ENCODE data around the gene DRC1.

Gene DRC1

DNA sequence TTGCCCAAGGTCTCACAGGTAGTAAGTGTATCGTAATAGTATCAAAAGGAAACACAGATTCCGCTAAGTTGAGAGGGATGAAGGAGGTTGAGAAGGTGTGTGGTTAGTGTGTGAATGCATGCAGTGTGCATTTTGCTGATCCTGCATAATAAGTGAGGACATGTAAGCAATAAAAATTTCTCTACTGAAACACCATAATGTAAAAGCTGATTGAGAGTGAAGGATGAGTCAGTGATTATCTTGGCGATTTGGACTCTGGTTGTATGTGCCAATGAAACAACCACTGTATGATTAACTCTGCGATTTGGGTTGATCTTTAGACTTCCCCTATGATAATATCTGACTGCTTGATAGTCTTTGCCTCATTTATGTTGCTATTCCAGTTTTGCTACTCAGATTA lies 38.4 kb upstream of the DRC1 start:
- H3K27ac ChIP-seq (replicated peaks) = no peak overlapping the region
- TF ChIP-seq, protein P1, sequence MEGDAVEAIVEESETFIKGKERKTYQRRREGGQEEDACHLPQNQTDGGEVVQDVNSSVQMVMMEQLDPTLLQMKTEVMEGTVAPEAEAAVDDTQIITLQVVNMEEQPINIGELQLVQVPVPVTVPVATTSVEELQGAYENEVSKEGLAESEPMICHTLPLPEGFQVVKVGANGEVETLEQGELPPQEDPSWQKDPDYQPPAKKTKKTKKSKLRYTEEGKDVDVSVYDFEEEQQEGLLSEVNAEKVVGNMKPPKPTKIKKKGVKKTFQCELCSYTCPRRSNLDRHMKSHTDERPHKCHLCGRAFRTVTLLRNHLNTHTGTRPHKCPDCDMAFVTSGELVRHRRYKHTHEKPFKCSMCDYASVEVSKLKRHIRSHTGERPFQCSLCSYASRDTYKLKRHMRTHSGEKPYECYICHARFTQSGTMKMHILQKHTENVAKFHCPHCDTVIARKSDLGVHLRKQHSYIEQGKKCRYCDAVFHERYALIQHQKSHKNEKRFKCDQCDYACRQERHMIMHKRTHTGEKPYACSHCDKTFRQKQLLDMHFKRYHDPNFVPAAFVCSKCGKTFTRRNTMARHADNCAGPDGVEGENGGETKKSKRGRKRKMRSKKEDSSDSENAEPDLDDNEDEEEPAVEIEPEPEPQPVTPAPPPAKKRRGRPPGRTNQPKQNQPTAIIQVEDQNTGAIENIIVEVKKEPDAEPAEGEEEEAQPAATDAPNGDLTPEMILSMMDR (IDR thresholded peaks at IDR 0.05; ENCODE audit: insufficient read depth, low read length) = no peak
- no peak for TF ChIP-seq GABPA (IDR thresholded peaks at IDR 0.05; ENCODE audit: low read depth)
- TF ChIP-seq, protein P2, sequence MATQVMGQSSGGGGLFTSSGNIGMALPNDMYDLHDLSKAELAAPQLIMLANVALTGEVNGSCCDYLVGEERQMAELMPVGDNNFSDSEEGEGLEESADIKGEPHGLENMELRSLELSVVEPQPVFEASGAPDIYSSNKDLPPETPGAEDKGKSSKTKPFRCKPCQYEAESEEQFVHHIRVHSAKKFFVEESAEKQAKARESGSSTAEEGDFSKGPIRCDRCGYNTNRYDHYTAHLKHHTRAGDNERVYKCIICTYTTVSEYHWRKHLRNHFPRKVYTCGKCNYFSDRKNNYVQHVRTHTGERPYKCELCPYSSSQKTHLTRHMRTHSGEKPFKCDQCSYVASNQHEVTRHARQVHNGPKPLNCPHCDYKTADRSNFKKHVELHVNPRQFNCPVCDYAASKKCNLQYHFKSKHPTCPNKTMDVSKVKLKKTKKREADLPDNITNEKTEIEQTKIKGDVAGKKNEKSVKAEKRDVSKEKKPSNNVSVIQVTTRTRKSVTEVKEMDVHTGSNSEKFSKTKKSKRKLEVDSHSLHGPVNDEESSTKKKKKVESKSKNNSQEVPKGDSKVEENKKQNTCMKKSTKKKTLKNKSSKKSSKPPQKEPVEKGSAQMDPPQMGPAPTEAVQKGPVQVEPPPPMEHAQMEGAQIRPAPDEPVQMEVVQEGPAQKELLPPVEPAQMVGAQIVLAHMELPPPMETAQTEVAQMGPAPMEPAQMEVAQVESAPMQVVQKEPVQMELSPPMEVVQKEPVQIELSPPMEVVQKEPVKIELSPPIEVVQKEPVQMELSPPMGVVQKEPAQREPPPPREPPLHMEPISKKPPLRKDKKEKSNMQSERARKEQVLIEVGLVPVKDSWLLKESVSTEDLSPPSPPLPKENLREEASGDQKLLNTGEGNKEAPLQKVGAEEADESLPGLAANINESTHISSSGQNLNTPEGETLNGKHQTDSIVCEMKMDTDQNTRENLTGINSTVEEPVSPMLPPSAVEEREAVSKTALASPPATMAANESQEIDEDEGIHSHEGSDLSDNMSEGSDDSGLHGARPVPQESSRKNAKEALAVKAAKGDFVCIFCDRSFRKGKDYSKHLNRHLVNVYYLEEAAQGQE (IDR thresholded peaks at IDR 0.05; ENCODE audit: insufficient replicate concordance, low read depth) = no peak
- TF ChIP-seq POLR2AphosphoS5 (IDR thresholded peaks at IDR 0.05; ENCODE audit: low read depth) = no peak
- no peak for TF ChIP-seq SPI1 (IDR thresholded peaks at IDR 0.05; ENCODE audit: borderline replicate concordance, low read depth)
- DNase-seq (ENCODE audit: low read depth in 1 of 2, low spot score in 1 of 2) = no peak

DNA sequence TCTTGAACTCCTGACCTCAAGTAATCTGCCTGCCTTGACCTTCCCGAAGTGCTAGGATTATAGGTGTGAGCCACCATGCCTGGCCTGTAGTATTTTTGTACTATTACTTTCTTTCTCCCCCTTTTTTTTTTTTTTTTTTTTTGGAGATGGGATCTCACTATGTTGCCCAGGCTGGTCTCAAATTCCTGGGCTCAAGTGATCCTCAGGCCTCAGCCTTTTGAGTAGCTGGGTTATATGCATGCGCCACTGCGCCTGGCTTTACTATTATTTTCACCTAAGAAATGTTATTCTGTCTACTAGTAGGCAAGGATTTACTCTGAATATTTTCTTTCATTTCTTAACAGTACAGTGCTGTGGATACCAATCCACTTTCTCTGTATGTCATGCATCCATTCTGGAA lies 37.8 kb upstream of the DRC1 start:
- Histone ChIP-seq H3K27me3 (ENCODE audit: insufficient read depth, poor library complexity, severe bottlenecking) (no peaks in the 10 kb centered on the region), H3K27ac (replicated peaks) (no peak overlapping the region), H3K4me3 (replicated peaks; ENCODE audit: insufficient read depth, low read length) (no peak overlapping the region)
- no peak for TF ChIP-seq GABPA (IDR thresholded peaks at IDR 0.05; ENCODE audit: low read depth)
- TF ChIP-seq, protein P2 (IDR thresholded peaks at IDR 0.05; ENCODE audit: insufficient replicate concordance, low read depth) = no peak
- no peak for TF ChIP-seq SPI1 (IDR thresholded peaks at IDR 0.05; ENCODE audit: borderline replicate concordance, low read depth)
- TF ChIP-seq, protein P1 (IDR thresholded peaks at IDR 0.05; ENCODE audit: insufficient read depth, low read length) = no peak
- TF ChIP-seq POLR2AphosphoS5 (IDR thresholded peaks at IDR 0.05; ENCODE audit: low read depth) = no peak
- no peak for DNase-seq (ENCODE audit: low read depth in 1 of 2, low spot score in 1 of 2)

More for the DNA sequence above, 38.4 kb upstream of the DRC1 start:
- Histone ChIP-seq H3K4me3 (replicated peaks; ENCODE audit: insufficient read depth, low read length) (no peak overlapping the region), H3K27me3 (ENCODE audit: insufficient read depth, poor library complexity, severe bottlenecking) (no peaks in the 10 kb centered on the region)

DNA sequence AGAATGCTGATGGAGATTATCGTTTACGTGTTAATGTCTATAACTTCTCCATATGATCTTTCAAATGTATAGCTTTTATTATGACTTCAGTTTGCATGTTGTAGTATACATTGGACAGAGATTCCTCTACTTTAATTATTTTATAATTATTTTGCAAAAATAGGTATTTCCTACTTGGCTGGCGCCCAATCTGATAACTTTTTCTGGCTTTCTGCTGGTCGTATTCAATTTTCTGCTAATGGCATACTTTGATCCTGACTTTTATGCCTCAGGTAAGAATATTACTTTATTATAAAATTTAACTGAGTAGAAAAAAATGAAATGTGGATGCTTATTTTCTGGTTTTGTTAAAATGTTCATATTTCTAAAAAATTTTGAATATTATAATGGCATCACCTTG lies 37.1 kb upstream of the DRC1 start:
- H3K27me3 ChIP-seq (ENCODE audit: insufficient read depth, poor library complexity, severe bottlenecking) = no peaks in the 10 kb centered on the region
- H3K4me3 ChIP-seq (replicated peaks; ENCODE audit: insufficient read depth, low read length) = no peak overlapping the region
- TF ChIP-seq, protein P2 (IDR thresholded peaks at IDR 0.05; ENCODE audit: insufficient replicate concordance, low read depth) = no peak
- TF ChIP-seq, protein P1 (IDR thresholded peaks at IDR 0.05; ENCODE audit: insufficient read depth, low read length) = no peak
- TF ChIP-seq SPI1 (IDR thresholded peaks at IDR 0.05; ENCODE audit: borderline replicate concordance, low read depth) (no peak), POLR2AphosphoS5 (IDR thresholded peaks at IDR 0.05; ENCODE audit: low read depth) (no peak), GABPA (IDR thresholded peaks at IDR 0.05; ENCODE audit: low read depth) (no peak)
- no peak overlapping the region for H3K27ac ChIP-seq (replicated peaks)
- DNase-seq (ENCODE audit: low read depth in 1 of 2, low spot score in 1 of 2) = no peak

All from HL-60 (cell line).